Body of pancreas (tissue), 4 donors: ENCODE data around the gene SLC2A4.

Experiments
- POLR2A ChIP-seq, 3 donors: fragments of 450-650 bp; IDR thresholded peaks; one replicate each; pipeline ENCODE4 v1.6.1; 2016; ENCODE audit warnings: antibody characterized with exemption in 3 of 3, mild to moderate bottlenecking in 2 of 3
- TF ChIP-seq, protein P1 (sequence below), 7 experiments: fragments of 450-650 bp in 4 of 7; fragments of 200-600 bp in 3 of 7; sonication (generic) in 3 of 7; IDR thresholded peaks; one replicate each; pipeline ENCODE4 v1.5.1; 2016 to 2019; ENCODE audit warnings: antibody characterized with exemption in 7 of 7

GRCh38 chr17:7249214-7249613 is 32.3 kb upstream of the SLC2A4 start:
- no peak for TF ChIP-seq POLR2A (IDR thresholded peaks at IDR 0.05)
- TF ChIP-seq, protein P1, sequence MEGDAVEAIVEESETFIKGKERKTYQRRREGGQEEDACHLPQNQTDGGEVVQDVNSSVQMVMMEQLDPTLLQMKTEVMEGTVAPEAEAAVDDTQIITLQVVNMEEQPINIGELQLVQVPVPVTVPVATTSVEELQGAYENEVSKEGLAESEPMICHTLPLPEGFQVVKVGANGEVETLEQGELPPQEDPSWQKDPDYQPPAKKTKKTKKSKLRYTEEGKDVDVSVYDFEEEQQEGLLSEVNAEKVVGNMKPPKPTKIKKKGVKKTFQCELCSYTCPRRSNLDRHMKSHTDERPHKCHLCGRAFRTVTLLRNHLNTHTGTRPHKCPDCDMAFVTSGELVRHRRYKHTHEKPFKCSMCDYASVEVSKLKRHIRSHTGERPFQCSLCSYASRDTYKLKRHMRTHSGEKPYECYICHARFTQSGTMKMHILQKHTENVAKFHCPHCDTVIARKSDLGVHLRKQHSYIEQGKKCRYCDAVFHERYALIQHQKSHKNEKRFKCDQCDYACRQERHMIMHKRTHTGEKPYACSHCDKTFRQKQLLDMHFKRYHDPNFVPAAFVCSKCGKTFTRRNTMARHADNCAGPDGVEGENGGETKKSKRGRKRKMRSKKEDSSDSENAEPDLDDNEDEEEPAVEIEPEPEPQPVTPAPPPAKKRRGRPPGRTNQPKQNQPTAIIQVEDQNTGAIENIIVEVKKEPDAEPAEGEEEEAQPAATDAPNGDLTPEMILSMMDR (IDR thresholded peaks at IDR 0.05) = no peak
